LNCaP clone FGC (cell line): Measurements from ENCODE around the gene PLPP1.

ENCODE experiments used
- DNase-seq: peaks from one replicate; pipeline ENCODE4 v3.0.0-alpha.2; 2011; ENCODE audit warnings: low read depth
- H3K4me3 ChIP-seq: 2 replicates; pipeline ENCODE4 v1.5.1; 2011; ENCODE audit warnings: mild to moderate bottlenecking, low read depth, low read length, control low read depth
- TF ChIP-seq, protein P1 (sequence below): IDR thresholded peaks from 2 replicates; pipeline ENCODE4 v1.5.1; 2012; ENCODE audit warnings: mild to moderate bottlenecking; ENCODE audit not compliant: control insufficient read depth, insufficient read depth; ENCODE audit errors: extremely low read depth

The PLPP1 gene

DNA sequence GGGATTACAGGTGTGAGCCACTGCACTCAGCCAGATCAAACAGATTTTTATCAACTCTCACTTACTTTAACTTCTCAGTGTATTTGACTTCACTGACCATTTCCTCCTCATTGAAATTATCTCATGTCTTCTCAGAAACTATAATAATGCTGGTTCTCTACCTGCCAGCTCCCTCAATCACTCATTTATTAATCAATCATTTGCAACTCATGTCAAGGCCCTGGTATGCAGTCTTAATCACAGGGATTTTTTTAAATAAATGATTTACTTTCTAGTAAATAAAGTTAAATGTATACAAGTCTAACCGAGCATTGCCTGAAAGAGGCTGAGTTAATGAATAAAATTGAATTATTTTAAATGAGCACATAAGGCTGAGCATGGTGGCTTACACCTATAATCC, 63.3 kb downstream of the PLPP1 start:
- TF ChIP-seq, protein P1, sequence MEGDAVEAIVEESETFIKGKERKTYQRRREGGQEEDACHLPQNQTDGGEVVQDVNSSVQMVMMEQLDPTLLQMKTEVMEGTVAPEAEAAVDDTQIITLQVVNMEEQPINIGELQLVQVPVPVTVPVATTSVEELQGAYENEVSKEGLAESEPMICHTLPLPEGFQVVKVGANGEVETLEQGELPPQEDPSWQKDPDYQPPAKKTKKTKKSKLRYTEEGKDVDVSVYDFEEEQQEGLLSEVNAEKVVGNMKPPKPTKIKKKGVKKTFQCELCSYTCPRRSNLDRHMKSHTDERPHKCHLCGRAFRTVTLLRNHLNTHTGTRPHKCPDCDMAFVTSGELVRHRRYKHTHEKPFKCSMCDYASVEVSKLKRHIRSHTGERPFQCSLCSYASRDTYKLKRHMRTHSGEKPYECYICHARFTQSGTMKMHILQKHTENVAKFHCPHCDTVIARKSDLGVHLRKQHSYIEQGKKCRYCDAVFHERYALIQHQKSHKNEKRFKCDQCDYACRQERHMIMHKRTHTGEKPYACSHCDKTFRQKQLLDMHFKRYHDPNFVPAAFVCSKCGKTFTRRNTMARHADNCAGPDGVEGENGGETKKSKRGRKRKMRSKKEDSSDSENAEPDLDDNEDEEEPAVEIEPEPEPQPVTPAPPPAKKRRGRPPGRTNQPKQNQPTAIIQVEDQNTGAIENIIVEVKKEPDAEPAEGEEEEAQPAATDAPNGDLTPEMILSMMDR = no peak
- DNase-seq = no peak
- H3K4me3 ChIP-seq = no peak overlapping the region

DNA sequence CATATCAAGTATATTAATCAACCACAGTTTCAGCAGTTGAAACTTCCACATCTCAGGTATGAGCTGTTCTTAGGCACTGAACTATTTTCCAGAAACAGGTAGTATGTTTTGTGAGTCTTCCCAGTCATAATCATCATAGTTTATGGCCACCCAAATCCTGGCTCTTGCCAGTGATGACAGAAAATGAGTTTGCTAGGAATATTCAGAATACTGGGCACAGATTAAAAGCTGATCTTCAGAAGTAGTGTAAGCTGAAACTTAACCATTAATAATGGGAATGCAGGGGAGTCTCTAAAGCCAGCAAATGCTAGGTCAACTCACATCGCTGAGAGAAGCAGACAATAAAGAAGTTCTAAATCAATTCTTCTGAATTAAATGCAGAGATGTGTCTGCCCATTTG, 64.5 kb downstream of the PLPP1 start:
- DNase-seq = no peak
- TF ChIP-seq, protein P1 = no peak
- no peak overlapping the region for H3K4me3 ChIP-seq

DNA sequence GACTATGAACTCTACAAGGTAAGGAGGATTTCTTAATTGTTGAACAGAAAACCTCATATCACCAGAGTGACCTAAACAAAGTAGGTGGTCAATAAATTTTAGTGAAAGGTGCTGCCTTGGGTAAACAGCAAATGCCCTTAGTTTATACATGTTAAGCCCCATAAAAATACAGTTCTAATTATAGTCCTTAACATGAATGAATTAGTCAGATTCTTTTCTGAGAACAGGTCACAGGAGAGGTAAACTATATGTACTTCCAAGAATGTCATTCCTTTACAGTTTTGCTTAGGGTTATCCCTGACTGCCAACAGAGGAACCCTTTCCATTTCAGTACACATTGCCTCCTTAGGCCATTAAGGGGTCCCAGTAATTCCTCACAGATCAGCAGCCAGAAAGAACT, 64.9 kb downstream of the PLPP1 start:
- TF ChIP-seq, protein P1 = no peak
- DNase-seq = no peak
- H3K4me3 ChIP-seq = no peak overlapping the region

DNA sequence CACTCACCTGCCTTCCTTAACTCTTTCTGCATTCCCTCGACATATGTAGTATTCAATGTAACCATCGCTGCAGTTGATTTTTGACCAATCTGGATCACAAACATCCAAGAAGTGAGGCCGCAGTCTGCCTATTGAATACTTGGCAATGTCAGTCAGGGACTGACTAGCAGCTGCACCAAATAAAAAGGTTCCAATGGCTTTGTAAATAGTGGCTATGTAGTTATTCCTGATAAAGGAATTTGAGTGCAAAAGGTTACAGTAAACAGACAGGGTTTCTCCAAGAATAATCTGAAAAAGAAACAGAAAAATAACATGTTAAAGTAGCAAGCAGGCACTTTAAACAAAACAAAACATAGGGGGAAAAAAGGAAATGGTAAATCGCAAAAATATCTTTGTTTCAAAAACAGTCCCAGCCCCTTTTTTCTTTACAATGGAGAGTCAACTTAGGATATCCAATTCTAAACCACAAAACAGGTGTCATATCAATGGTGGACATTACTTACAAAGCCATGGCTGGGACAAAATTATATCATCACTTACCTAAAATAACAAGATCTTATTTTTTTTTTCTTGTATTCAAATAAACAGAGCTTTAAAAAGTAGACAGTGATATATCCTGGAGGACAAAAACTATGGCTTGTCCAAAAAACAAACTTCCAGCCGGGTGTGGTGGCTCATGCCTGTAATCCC, 66.8 kb downstream of the PLPP1 start:
- DNase-seq = peak; percentile 54
- TF ChIP-seq, protein P1 = no peak

DNA sequence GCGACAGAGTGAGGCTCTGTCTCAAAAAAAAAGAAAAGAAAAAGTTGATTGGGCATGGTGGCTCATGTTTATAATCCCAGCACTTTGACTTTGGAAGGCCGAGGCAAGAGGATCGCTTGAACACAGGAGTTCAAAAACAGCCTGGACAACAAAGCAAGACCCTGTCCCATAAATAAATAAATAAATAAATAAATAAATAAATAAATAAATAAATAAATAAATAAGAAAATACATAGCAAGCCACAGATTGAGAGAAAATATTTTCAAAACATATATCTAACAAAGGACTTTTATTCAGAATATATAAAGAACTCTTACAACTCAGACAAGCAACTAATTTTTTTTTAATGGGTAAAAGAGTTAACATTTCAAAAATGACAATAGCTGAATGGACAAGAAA, 71.2 kb downstream of the PLPP1 start:
- H3K4me3 ChIP-seq = no peak overlapping the region
- TF ChIP-seq, protein P1 = no peak
- no peak for DNase-seq

More for the DNA sequence above, 66.8 kb downstream of the PLPP1 start:
- no peak overlapping the region for H3K4me3 ChIP-seq

DNA sequence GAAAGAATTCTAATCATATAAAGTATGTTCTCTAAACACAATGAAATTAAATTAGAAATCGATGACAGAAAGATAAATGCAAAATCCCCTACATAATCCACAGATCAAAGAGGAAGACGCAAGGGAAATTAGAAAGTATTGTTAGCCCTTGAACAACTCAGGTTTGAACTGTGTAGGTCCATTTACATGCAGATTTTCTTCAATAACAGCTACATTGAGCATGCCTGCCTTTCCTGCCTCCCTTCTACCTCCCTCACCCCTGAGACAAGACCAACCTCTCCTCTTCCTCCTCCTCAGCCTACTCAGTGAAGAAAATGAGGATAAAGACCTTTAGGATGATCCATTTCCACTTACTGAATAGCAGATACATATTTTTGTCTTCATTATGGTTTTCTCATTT, 75.2 kb downstream of the PLPP1 start:
- no peak for DNase-seq
- no peak overlapping the region for H3K4me3 ChIP-seq
- TF ChIP-seq, protein P1 = no peak
